ENCODE data around the gene SELENOH.

DNA sequence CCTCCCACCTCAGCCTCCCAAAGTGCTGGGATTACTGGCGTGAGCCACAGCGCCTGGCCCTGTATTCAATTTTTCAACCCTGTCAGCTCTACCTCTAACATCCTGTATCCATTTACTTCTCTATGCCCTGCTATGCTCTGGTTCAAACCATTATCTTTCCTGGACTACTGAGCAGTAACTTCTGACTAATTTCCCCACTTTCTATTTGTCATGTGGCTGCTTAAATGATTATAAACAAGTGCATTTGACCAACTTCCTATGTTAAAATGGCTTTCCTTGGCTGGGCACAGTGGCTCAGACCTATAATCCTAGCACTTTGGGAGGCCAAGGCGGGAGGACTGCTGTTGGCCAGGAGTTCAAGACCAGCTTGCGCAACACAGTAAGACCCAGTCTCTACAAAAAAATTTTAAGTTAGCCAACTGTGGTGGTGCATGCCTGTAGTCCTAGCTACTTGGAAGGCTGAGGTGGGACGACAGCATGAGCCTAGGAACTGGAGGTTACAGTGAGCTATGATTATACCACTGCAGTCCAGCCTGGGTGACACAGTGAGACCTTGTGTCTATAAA, 31.4 kb upstream of the SELENOH start:
- TF ChIP-seq IRF2 (CRISPR knock-in tag; IDR thresholded peaks at IDR 0.05) = no peak
- TF ChIP-seq RCOR1 (IDR thresholded peaks at IDR 0.05; ENCODE audit: borderline replicate concordance in 1 of 2, low read depth in 2 of 2, low read length in 2 of 2) = no peak
- no peak for TF ChIP-seq SIRT6 (IDR thresholded peaks at IDR 0.05; ENCODE audit: low read depth, low read length)
- no peak for TF ChIP-seq ZNF644 (tag; IDR thresholded peaks at IDR 0.05; ENCODE audit: low read depth)
- no peak for TF ChIP-seq ELF1 (tag; IDR thresholded peaks at IDR 0.05)
- no peak for TF ChIP-seq FUS (optimal IDR thresholded peaks at IDR 0.05; ENCODE audit: low read depth, low read length)
- TF ChIP-seq USF2 (CRISPR knock-in tag; IDR thresholded peaks at IDR 0.05) = no peak
- TF ChIP-seq GATA2 (CRISPR knock-in tag; IDR thresholded peaks at IDR 0.05) = no peak
- no peak for TF ChIP-seq FOXK1 (CRISPR knock-in tag; IDR thresholded peaks at IDR 0.05; ENCODE audit: borderline replicate concordance)
- TF ChIP-seq CTCF (IDR thresholded peaks at IDR 0.05 in 2 of 3, conservative IDR thresholded peaks at IDR 0.05 in 1 of 3; ENCODE audit: insufficient read depth in 2 of 3, low read depth in 1 of 3, low read length in 3 of 3) = no peak
- no peak for TF ChIP-seq POLR2A (conservative IDR thresholded peaks at IDR 0.05)
- TF ChIP-seq SMARCA4 (IDR thresholded peaks at IDR 0.05) = no peak
- TF ChIP-seq NONO (IDR thresholded peaks at IDR 0.05; ENCODE audit: low read depth in 2 of 2, low read length in 1 of 2) = no peak

All from K562 (cell line).